Inferior parietal cortex (tissue), 1 donor: Measurements from ENCODE around the gene ABHD16A.

ENCODE experiments used
- DNase-seq: peaks from one replicate; pipeline ENCODE4 v3.0.0-alpha.2; 2016; ENCODE audit errors: extremely low spot score

The ABHD16A gene

GRCh38 chr6:31702819-31703716 is at the start of gene ABHD16A:
Gene ABHD16A, minus strand, starts transcription at chr6:31703324. Its CDS starts 43 bp downstream, at chr6:31703281.
- DNase-seq: peak; percentile 99

DNA sequence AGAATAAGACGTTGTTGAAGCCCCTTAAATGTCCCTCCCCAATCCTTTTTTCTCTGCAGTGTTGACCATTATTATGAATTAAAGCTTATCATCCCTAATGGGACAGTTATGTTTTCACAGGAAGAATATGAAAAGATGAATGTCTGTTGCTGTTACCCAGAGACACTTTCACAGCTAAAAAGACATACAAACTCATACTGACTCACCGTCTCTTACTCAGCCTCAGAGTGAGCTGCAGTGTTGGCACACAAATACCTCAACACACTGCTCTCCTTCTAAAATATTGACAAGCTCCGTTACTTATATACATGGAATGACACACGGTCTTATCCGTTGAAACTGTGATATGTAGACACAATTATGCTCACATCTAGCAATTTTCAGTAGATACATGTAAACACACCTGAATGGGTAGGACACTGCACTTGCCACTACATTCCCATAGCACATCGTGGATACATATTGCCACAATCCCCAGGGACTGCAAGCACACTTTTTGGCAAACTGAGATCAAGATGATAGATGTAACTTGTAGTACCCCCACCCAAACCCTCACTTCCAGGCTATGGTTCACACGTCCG is 49.7 kb upstream of the ABHD16A start:
- DNase-seq: no peak

- DNase-seq: no peak
Observed at GRCh38 chr6:31750411-31751022, 47.4 kb upstream of the ABHD16A start.

GRCh38 chr6:31749301-31750036 is 46.3 kb upstream of the ABHD16A start:
- DNase-seq: no peak

DNA sequence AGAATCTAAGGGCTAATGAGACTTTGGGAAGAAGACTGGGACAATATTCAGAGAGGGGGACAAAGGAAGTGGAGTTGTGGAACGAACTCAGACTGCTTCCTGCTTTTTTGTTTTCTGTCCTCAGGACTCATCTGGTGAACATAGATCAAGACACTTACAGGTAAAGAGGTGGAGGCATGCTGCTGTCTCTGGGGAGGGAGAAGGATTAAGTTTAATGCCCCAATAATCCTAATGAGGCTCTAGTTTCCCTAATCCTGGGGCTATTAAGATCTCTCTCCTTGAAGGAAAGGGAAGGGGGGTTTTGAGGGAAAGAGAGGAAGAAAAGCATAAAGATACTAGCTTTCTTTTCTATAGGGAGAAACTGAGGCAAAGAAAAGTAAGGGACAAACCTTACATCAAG is 41.3 kb upstream of the ABHD16A start:
- DNase-seq: no peak

DNA sequence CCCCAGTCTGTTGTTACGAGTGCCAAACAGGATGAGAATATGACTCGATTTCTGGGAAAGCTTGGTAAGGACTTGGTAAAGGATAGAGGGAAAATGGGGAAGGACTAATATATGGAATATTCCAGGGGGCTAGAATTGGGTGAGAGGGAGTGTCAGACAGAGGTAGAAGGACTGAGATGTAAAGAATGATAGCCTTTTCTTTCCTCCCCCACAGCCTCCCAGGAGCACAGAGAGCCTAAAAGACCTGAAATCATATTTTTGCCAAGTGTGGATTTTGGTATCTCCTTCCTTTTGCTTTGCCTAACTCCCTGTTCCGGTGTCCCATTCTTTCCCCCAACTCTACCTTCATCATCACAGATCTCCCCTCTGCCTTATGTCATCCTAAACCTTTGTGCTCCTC is 39.8 kb upstream of the ABHD16A start:
- DNase-seq: no peak

DNA sequence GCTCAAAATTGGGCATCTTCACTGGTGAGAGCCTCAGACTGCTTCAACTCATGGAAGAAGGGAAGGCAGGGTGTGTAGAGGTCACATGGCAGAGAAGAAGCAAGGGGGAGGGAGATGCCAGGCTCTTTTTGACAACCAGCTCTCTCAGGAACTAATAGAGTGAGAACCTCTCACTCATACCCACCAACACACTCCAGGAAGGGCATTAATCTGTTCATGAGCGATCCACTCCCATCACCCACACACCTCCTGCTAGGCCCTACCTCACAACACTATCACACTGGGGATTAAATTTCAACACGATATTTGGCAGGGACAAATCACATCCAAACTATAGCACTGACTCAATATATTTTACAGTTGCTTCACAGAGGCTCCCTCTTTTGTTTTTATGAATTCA is 38.7 kb upstream of the ABHD16A start:
- DNase-seq: no peak

GRCh38 chr6:31740397-31741223 is 37.5 kb upstream of the ABHD16A start:
- DNase-seq: no peak

DNA sequence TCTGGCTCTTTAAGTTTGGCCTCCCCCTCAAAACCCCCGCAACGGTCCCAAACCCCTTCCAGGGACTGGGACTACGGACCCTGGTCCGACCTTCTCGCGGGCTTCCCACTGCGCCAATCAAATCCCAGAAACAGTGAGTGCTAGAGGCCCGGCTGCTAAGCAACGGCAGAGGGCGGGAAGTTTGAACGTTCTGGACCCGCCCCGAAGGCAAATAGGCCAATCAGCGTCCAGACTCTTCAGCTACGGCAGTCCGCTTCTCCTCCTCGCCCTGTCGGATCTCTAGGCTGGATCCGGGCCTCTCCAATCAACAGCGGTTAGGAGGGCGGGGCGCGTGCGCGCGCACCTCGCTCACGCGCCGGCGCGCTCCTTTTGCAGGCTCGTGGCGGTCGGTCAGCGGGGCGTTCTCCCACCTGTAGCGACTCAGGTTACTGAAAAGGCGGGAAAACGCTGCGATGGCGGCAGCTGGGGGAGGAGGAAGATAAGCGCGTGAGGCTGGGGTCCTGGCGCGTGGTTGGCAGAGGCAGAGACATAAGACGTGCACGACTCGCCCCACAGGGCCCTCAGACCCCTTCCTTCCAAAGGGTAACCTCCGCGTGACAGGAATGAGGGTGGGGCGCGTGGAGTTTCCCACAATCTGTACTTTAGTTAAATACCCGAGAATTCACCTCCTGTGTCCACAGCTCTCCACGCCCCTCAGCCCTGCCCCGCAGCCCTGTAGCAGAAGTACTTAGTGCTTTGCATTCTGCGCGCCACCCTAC is 36.7 kb upstream of the ABHD16A start, which contains the start of gene MSH5:
Gene MSH5 (plus strand): TSS at position 367 of the 758 bp plus-strand sequence. CDS start 462 bp downstream, outside the sequence.
- peak; percentile 100 for DNase-seq

DNA sequence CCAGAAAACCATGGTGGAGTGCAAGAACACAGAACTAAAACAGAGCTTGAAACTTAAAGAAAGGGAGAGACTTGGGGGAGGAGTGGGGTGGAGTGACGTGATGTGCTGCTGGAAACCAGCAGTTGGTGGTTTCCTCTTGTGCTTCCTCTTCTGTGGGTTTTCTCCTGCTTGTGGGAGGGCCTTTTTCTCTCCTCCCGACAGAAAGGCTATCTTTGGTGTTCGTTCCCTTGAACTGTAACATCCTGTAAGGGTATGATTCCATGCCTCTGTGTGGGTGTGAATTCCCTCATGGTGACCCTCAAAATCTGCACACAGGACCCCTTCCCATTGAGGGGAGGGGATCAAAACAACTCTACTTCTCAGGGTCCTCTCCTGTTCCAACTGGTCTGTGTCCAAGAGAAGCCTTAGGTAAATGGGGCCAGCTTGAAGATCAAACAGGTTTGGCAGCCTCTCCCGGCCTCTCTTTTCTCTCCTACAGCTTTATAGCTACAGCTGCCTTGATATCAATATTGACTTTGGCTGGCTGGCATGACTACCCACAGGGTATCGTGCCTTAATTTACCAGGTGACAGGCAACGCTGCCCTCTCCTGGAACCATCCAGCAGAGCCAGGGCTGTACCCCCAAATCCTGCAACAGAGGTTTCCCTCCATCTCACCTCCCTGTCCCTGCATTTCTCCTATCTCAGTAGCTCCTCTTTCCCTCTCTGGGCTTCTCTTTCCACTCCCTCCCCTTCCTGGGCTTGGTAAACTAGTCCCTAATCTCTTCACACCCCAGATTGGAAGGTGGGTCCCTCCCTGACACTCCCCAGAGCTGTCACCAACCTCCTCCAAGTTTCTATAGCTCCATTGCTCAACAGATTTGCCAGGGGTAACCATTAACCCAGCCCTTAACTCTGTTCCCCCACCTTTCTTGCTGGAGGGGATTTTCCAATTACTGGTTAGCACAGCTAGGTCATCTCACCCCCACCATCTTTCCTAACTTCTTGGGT is 35.2 kb upstream of the ABHD16A start:
- peak; percentile 45 for DNase-seq

- DNase-seq: no peak
Observed at GRCh38 chr6:31737315-31737990, 34.3 kb upstream of the ABHD16A start.

DNA sequence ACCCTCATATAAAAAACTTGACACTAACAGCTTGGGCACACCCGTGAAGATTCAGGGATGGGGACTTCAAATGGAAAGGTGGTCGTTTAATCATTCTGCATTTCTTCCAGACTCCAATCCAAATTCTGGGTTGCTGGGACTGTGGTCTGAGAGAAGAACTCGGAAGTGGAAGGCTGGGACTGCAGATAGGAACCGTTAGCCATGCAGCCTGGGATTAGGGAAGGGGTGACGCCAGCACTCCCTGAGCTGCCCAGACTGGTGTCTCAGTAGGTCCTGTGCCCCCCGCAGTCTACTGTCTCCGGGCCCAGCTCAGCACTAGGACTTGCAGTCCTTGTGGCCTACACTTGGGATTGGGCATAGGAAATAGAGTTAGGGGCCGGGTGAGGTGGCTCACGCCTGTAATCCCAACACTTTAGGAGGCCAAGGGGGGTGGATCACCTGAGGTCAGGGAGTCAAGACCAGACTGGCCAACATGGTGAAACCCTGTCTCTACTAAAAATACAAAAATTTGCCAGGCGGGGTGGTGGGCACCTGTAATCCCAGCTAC is 33.7 kb upstream of the ABHD16A start:
- DNase-seq: no peak

DNA sequence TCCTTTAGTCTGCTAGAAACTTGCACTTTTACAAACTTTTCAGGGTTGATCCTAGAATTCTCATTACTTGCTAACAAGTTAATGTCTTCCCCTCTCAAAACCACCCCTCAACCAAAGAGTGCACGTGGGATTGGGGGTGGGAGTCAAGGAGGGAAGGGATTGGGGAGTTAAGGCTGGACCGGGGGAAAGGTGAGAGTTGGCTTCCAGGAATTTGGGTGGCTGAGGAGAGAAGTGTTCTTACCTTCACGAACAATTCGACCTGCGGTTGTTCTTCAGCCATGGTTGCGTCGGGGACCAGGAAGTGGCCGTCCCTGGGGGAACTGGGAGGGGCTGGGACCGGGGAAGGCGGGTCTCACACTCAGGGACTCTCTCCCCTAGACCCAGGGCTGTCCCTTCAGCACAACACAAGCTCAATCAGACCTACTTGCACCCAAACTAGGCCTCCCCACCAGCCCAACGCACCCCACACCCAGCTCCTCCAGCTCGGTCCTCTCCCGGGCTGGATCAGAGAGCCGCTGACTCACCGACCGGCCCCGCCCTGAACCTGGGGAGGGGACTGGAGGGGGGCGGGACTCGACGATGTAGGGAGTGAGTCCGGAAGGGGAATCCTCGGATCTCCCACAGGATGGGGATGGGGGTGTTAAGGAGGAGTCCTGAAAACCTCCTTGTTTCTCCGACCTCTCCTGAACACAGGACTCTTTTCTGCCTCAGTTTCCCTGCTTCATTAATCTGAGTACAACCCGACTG is 33.1 kb upstream of the ABHD16A start, which contains the start of gene CLIC1:
Gene CLIC1 (minus strand): TSS at position 510 of the 747 bp plus-strand sequence. CDS start 230 bp downstream, at position 280.
- DNase-seq: peak; percentile 42

DNA sequence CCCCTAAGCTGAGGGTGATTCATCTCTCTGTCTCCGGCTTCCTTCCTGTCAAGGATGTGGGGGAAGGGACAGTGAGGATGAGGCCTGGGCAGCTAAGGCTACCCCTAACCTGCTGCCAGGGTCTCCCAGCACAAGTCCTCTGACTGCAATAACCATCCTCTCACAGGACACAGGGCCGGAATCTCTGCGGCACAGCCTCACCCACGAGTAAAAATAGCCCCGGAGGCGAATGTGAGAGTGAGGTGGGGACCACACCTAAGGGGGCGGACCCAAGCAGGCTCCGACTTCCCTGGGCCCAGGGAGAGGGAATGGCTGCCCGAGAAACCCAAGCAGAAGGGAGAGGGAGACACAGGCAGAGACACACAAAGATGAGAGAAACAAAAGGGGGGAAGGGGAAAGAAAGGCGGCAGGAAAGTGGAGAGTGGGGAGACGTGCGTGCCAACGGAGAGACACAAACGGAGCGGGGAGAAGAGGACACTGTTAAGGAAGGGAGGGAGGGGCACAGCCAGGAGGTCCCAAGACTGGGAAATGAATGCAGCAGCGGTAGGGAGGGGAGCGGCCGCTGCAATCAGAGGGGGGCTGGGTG is 31.8 kb upstream of the ABHD16A start:
- no peak for DNase-seq

DNA sequence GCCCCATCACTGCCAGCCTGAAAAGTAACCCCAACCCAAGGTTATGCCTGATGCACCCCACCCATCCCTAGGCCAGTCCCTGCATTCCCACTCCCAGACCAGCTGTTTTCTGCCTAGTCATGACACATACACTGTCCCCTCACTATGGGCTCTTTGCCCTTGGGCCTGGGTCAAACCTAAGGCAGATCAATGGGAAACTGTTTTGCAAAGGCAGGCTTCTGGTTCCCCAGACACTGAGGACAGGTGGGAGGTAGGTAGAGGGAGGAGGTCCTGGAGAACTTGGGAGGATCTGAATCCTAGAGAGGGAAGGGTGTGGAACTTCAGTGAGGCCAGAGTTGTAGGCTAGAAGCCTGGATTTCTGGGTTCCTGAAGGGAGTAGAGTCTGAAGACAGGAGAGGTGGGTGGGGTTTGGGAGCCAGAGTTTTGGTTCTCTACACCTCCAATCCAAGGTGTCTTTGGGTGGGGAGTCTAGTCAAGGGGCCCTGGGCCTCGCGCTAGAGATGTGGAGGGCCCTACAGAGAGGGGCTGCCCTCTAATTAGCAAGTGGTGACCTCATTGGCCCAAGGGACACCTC is 31.2 kb upstream of the ABHD16A start:
- DNase-seq: no peak

DNA sequence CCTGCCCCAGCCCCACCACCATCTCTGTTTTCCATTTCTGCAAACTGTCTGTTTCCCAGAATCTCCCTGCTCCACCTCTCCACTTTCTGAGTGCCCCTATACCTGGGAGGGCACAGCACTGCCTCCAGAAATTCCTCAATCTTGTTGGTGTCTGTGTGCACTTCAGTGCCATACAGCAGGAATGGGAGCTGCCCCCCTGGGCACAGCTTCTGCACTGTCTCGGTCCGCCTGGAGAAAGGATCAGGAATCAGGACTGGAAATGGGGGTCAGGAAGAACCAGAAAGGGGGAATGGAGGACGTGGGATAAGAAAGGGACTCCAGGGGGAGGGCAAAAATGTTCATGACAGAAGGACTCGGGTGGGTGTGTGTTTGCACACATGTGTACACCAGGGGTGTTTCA is 30.6 kb upstream of the ABHD16A start:
- DNase-seq: no peak

GRCh38 chr6:31732029-31732428 is 28.9 kb upstream of the ABHD16A start:
- no peak for DNase-seq
